Activated naive CD4-positive, alpha-beta T cell treated with anti-CD3 and anti-CD28 coated beads for 36 hours (primary cell): Measurements from ENCODE around the gene ROCK1. TPM values are rescaled to one million over a fixed set of nuclear protein-coding genes. Genes with fewer than 3 reads are reported as not detected.
A peak's percentile ranks its signal among the peaks of the same experiment; 100 is the strongest.
"Not testable (repeated sequence)": the region's sequence is repeated elsewhere in the genome, so short reads cannot be mapped to it uniquely, and the experiment has no call there.

Experiments
- CTCF ChIA-PET: fragments of 350-600 bp; sonication (Branson Sonifier 250); formaldehyde crosslinking; loops from one replicate; lab custom pipeline; 2021; ENCODE audit warnings: antibody characterized with exemption; lab: Charles Lee
- DNase-seq: peaks from one replicate; pipeline ENCODE4 v3.0.0-alpha.2; 2020
- H3K27ac Mint-ChIP-seq: one replicate; pipeline ENCODE4 v1.8.0; 2021; ENCODE audit warnings: mild to moderate bottlenecking, mixed read lengths
- H3K27me3 Mint-ChIP-seq: one replicate; pipeline ENCODE4 v1.8.0; 2021; ENCODE audit warnings: low read depth, mixed read lengths
- H3K36me3 Mint-ChIP-seq: one replicate; pipeline ENCODE4 v1.8.0; 2021; ENCODE audit warnings: low read depth, mixed read lengths
- H3K4me1 Mint-ChIP-seq: one replicate; pipeline ENCODE4 v1.8.0; 2021; ENCODE audit warnings: low read depth, mixed read lengths
- H3K4me3 Mint-ChIP-seq: one replicate; pipeline ENCODE4 v1.8.0; 2021; ENCODE audit warnings: mild to moderate bottlenecking, moderate library complexity, mixed read lengths
- H3K9me3 Mint-ChIP-seq: one replicate; pipeline ENCODE4 v1.8.0; 2021; ENCODE audit warnings: mixed read lengths
- intact Hi-C: fragments of 100-400 bp; cut with micrococcal nuclease; formaldehyde crosslinking; loops from one replicate; pipeline ENCODE4 v1.15.1; 2023
- total RNA-seq, 2 experiments: library from RNA; stranded (reverse); gene quantifications; one replicate each; pipeline ENCODE4 v1.2.3, GENCODE V29; 2021

Gene ROCK1
- total RNA-seq, result 10 to 100 TPM; 49.8 to 51.5 TPM

GRCh38 chr18:21111346-21112139, at the start of gene ROCK1:
ROCK1 (minus strand) TSS chr18:21111813; CDS start chr18:21110910, 903 bp downstream.
- peaks cover 3% of the 10 kb centered on the region for H3K36me3 Mint-ChIP-seq
- CTCF ChIA-PET, result interaction anchor here (0.6 to 1.6 kb wide), 3 partner anchors 63 to 138 kb away, joined by 3 to 5 read pairs (median 3); no protein-coding TSS in a partner anchor
- H3K27ac Mint-ChIP-seq, result peak within 1 kb of the TSS; percentile 93
- H3K4me1 Mint-ChIP-seq, result peaks cover 6% of the 10 kb centered on the region
- intact Hi-C loops, result loop anchor here (1.0 to 10.0 kb wide), 10 partner anchors 27 to 629 kb away; partner anchors contain the start of genes ESCO1, MIB1 and SNRPD1
- H3K4me3 Mint-ChIP-seq, result no peak within 1 kb of the TSS
- peak; percentile 98 for DNase-seq
- no peaks in the 10 kb centered on the region for H3K9me3 Mint-ChIP-seq
- no peaks in the 10 kb centered on the region for H3K27me3 Mint-ChIP-seq

- H3K27me3 Mint-ChIP-seq, result peaks cover 4% of the 10 kb centered on the region
- no peak overlapping the region for H3K27ac Mint-ChIP-seq
- DNase-seq, result no peak
- intact Hi-C loops, result no loop called here
- H3K4me1 Mint-ChIP-seq, result no peaks in the 10 kb centered on the region
- peaks cover 27% of the 10 kb centered on the region for H3K9me3 Mint-ChIP-seq
- H3K4me3 Mint-ChIP-seq, result no peak overlapping the region
- H3K36me3 Mint-ChIP-seq, result peaks cover 7% of the 10 kb centered on the region
- CTCF ChIA-PET, result interaction anchor here (0.7 kb wide), 1 partner anchor 40 kb away, joined by 3 read pairs; no protein-coding TSS in a partner anchor
These were observed 43.8 kb upstream of the ROCK1 start for GRCh38 chr18:21155443-21155842.

DNA sequence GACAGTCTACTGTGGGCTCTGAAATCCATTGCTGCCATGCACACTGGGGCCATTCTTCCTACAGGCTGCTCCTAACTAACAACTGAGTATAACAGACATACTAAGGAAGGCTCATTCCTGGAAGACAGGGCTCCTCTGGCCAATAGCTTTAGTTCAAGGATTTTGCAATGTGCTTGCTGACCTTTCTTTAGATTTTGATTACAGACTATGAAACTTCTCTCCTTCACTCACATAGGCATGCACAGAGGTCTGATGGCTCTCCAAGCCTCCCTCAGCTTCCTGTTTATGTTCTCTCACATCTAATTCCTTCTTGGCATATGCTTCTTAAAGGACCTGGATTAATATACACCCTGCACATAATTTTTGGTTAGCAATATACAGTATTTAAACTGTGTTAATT, 34.4 kb upstream of the ROCK1 start:
- H3K27me3 Mint-ChIP-seq, result no peaks in the 10 kb centered on the region
- no peak overlapping the region for H3K27ac Mint-ChIP-seq
- CTCF ChIA-PET, result no interaction called here
- H3K9me3 Mint-ChIP-seq, result peaks cover under 1% of the 10 kb centered on the region
- no peaks in the 10 kb centered on the region for H3K4me1 Mint-ChIP-seq
- H3K4me3 Mint-ChIP-seq, result no peak overlapping the region
- no peaks in the 10 kb centered on the region for H3K36me3 Mint-ChIP-seq
- DNase-seq, result no peak
- intact Hi-C loops, result no loop called here

DNA sequence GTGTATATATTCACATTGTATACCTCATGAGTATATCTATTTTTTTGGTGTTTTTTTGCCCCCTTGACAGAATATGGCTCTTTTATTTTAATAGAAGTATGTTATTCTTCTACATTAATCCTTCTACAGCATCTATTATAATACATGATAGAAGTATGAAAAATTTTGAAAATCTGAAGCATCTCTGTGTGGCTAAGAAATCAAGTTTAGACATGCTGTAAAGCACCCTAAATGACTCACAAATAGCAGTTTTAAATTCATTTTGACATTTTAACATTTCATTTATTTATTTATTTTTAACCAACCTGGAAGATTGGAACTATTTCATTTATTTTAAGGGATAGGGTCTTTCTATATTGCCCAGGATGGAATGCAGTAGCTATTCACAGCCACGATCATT, 33.8 kb upstream of the ROCK1 start:
- CTCF ChIA-PET, result no interaction called here
- no peak for DNase-seq
- Mint-ChIP-seq H3K27me3 (no peaks in the 10 kb centered on the region), H3K36me3 (no peaks in the 10 kb centered on the region), H3K27ac (no peak overlapping the region), H3K9me3 (no peaks in the 10 kb centered on the region), H3K4me1 (no peaks in the 10 kb centered on the region), H3K4me3 (no peak overlapping the region)
- intact Hi-C loops, result no loop called here

DNA sequence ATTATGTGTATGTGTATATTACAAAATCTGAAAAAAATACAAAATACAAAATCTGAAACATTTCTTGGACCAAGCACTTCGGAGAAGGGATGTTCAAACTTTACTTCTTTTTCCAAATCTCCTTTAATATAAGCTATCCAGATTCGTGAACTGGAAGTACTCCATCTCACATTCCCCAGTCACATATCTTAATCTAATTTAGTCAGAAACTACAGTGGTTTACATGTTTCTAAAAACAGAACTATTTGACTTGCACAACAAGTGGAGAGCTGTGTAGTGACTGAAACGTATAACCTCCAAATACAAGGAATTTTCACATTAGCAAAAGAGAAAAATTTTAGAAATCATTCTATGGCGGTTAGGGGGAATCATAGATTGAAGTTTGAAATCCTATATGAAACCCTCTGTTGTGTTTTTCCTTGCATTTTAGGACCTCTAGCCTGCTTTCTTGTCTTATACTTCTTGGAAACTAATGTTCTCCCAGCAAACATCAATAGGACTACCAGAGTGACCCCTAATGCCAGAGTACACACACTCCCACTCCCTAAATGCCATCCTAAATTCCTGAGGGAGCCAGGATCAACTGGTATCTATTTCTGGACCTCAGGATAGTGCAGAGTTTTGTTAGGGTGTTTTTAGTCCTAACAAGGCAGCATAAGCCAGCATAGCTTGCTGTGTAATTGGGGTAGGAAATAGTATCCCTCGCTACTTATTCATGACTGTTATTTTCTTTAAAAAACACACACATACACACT, 30.2 kb upstream of the ROCK1 start:
- no peaks in the 10 kb centered on the region for H3K27me3 Mint-ChIP-seq
- H3K4me1 Mint-ChIP-seq, result no peaks in the 10 kb centered on the region
- H3K9me3 Mint-ChIP-seq, result no peaks in the 10 kb centered on the region
- intact Hi-C loops, result no loop called here
- DNase-seq, result no peak
- no peaks in the 10 kb centered on the region for H3K36me3 Mint-ChIP-seq
- CTCF ChIA-PET, result no interaction called here
- H3K27ac Mint-ChIP-seq, result no peak overlapping the region
- no peak overlapping the region for H3K4me3 Mint-ChIP-seq

GRCh38 chr18:21137719-21138488, 26.3 kb upstream of the ROCK1 start:
- CTCF ChIA-PET, DNase-seq, H3K27ac Mint-ChIP-seq, H3K36me3 Mint-ChIP-seq, H3K4me1 Mint-ChIP-seq, H3K27me3 Mint-ChIP-seq, intact Hi-C loops, H3K4me3 Mint-ChIP-seq, H3K9me3 Mint-ChIP-seq: not testable (repeated sequence)

DNA sequence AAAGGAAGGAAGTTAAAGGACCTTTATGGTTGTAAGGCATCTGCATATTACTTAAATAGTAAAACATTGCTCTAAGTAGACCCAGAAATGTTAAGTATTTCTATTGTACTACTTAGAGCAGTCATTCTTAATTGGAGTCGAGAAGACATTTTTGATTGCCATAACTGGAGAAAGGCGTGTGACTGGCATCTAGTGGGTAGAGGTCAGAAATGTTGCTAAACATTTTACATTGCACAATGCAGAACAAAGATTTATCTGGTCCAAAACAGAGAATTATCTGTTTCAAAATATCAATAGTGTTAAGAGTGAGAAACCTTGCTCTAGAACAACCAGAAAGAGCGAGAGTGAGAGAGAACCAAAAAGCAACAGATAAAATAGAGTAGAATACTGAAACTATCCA, 23.3 kb upstream of the ROCK1 start:
- Mint-ChIP-seq H3K27me3 (no peaks in the 10 kb centered on the region), H3K36me3 (no peaks in the 10 kb centered on the region), H3K9me3 (no peaks in the 10 kb centered on the region), H3K4me1 (no peaks in the 10 kb centered on the region), H3K27ac (no peak overlapping the region), H3K4me3 (no peak overlapping the region)
- peak; percentile 51 for DNase-seq
- CTCF ChIA-PET, result no interaction called here
- intact Hi-C loops, result no loop called here

DNA sequence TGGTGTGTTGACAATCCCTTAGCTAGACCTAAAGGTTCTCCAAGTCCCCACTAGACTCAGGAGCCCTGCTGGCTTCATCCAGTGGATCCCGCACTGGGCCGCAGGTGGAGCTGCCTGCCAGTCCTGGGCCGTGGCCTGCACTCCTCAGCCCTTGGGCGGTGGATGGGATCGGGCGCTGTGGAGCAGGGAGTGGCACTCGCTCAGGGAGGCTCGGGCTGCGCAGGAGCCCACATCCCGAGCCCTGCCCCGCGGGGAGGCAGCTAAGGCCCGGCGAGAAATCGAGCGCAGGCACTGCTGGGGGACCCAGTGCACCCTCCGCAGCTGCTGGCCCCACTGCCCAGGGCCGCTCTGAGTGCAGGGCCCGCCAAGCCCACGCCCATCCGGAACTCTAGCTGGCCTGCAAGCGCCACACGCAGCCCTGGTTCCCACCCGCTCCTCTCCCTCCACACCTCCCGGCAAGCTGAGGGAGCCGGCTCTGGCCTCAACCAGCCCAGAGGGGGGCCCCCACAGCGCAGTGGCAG, 20.8 kb upstream of the ROCK1 start:
- DNase-seq, result no peak
- no peak overlapping the region for H3K27ac Mint-ChIP-seq
- CTCF ChIA-PET, result interaction anchor here (0.6 kb wide), 1 partner anchor 72 kb away, joined by 3 read pairs; no protein-coding TSS in a partner anchor
- H3K9me3 Mint-ChIP-seq, result no peaks in the 10 kb centered on the region
- H3K27me3 Mint-ChIP-seq, result no peaks in the 10 kb centered on the region
- H3K36me3 Mint-ChIP-seq, result no peaks in the 10 kb centered on the region
- intact Hi-C loops, result no loop called here
- H3K4me3 Mint-ChIP-seq, result no peak overlapping the region
- no peaks in the 10 kb centered on the region for H3K4me1 Mint-ChIP-seq

DNA sequence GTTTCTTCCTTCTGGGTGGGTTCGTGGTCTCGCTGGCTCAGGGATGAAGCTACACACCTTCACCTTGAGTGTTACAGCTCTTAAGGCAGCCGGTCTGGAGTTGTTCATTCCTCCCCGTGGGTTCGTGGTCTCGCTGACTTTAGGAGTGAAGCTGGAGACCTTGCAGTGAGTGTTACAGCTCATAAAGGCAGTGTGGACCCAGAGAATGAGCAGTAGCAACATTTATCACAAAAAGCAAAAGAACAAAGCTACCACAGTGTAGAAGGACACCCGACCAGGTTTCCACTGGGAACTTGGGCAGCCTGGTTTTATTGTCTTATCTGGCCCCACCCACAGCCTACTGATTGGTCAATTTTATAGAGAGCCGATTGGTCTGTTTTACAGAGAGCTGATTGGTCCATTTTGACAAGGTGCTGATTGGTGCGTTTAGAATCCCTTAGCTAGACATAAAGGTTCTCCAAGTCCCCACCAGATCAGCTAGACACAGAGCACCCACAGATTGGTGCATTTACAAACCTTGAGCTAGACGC, 20.1 kb upstream of the ROCK1 start:
- intact Hi-C loops, result no loop called here
- Mint-ChIP-seq H3K36me3 (no peaks in the 10 kb centered on the region), H3K27me3 (no peaks in the 10 kb centered on the region), H3K27ac (no peak overlapping the region), H3K4me1 (no peaks in the 10 kb centered on the region), H3K4me3 (no peak overlapping the region), H3K9me3 (no peaks in the 10 kb centered on the region)
- DNase-seq, result no peak
- CTCF ChIA-PET, result interaction anchor here (0.6 kb wide), 1 partner anchor 360 kb away, joined by 4 read pairs; no protein-coding TSS in a partner anchor

GRCh38 chr18:21129566-21130216, 18.1 kb upstream of the ROCK1 start:
- Mint-ChIP-seq H3K4me1 (peaks cover 1% of the 10 kb centered on the region), H3K4me3 (no peak overlapping the region), H3K36me3 (no peaks in the 10 kb centered on the region), H3K9me3 (no peaks in the 10 kb centered on the region), H3K27me3 (no peaks in the 10 kb centered on the region), H3K27ac (no peak overlapping the region)
- CTCF ChIA-PET, result interaction anchor here (0.7 kb wide), 1 partner anchor 394 kb away, joined by 4 read pairs; no protein-coding TSS in a partner anchor
- intact Hi-C loops, result no loop called here
- DNase-seq, result no peak

DNA sequence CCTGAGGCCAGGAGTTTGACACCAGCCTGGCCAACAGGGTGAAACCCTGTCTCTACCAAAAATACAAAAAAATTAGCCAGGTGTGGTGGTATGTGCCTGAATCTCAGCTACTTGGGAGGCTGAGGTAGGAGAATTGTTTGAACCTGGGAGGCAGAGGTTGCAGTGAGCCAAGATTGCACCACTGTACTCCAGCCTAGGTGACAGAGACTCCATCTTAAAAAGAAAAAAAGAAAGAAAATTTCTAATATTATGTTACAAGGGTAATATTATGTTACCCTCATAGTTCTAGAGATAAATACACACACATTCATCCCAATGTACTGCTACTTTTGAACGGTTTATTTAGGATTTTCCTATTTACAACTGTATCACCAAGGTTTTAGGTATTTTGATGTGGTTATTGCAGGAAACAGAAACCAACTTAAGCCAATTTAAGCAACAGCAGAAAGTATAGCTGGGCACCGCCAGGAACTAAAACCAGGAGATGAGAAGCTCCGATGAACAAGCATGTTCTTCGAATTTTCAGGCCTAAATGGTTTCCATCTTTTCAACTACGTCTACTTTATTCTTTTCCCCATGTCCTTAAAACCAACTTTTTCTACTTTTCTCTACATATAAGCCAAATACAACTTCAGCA, 11.8 kb upstream of the ROCK1 start:
- H3K9me3 Mint-ChIP-seq, result no peaks in the 10 kb centered on the region
- no peak overlapping the region for H3K27ac Mint-ChIP-seq
- intact Hi-C loops, result no loop called here
- no peak for DNase-seq
- no peaks in the 10 kb centered on the region for H3K27me3 Mint-ChIP-seq
- H3K36me3 Mint-ChIP-seq, result no peaks in the 10 kb centered on the region
- peaks cover 7% of the 10 kb centered on the region for H3K4me1 Mint-ChIP-seq
- no peak overlapping the region for H3K4me3 Mint-ChIP-seq
- CTCF ChIA-PET, result interaction anchor here (0.6 kb wide), 1 partner anchor 10 kb away, joined by 5 read pairs; no protein-coding TSS in a partner anchor
